Liver (tissue), 3 donors: ENCODE measurements around the gene AXIN1.

Source experiments
- RAD21 ChIP-seq, 2 donors: IDR thresholded peaks; 2 replicates each; pipeline ENCODE4 v1.6.1; 2016; ENCODE audit warnings: antibody characterized with exemption in 2 of 2, mild to moderate bottlenecking in 2 of 2
- TF ChIP-seq, protein P1 (sequence below): fragments of 150-350 bp; IDR thresholded peaks from 2 replicates; pipeline ENCODE4 v1.5.1; 2017; ENCODE audit warnings: improper control_type of control experiment, low read depth, low read length; ENCODE audit not compliant: missing input control
- donor health status: healthy.
- donor health status: healthy.

DNA sequence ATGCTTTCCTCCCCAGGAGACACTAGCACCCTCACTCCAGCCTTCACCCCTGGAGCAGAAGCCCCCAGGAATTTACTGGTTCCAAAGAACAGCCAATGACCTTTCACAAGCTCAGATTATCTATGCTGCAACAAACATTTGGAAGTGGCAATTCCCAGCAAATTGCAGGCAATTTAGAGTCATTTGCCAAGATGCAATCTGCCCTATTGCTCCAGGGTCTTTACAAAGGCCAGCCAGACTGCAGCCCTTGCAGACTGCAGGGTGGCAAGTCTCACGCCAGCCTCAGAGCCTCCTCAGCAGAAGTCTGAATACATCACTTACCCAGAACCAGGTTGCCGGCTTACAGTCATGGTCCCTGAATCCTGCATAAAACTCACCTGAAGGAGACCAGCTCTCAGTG lies 21.8 kb downstream of the AXIN1 start:
- TF ChIP-seq, protein P1, sequence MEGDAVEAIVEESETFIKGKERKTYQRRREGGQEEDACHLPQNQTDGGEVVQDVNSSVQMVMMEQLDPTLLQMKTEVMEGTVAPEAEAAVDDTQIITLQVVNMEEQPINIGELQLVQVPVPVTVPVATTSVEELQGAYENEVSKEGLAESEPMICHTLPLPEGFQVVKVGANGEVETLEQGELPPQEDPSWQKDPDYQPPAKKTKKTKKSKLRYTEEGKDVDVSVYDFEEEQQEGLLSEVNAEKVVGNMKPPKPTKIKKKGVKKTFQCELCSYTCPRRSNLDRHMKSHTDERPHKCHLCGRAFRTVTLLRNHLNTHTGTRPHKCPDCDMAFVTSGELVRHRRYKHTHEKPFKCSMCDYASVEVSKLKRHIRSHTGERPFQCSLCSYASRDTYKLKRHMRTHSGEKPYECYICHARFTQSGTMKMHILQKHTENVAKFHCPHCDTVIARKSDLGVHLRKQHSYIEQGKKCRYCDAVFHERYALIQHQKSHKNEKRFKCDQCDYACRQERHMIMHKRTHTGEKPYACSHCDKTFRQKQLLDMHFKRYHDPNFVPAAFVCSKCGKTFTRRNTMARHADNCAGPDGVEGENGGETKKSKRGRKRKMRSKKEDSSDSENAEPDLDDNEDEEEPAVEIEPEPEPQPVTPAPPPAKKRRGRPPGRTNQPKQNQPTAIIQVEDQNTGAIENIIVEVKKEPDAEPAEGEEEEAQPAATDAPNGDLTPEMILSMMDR = no peak
- no peak for TF ChIP-seq RAD21 (IDR thresholded peaks at IDR 0.05)
